Effector memory CD4-positive, alpha-beta T cell (primary cell): ENCODE measurements around the gene SLC9A8.

Experiments used
- DNase-seq, 3 donors: peaks; one replicate each; pipeline ENCODE4 v3.0.0-alpha.2; 2020
- H3K27ac ChIP-seq: 2 replicates; pipeline ENCODE4 v1.7.0; 2013; ENCODE audit warnings: mild to moderate bottlenecking, low read length, moderate library complexity; ENCODE audit not compliant: insufficient read depth, poor library complexity, severe bottlenecking
- H3K27me3 ChIP-seq: replicated peaks from 2 replicates; pipeline ENCODE4 v1.7.0; 2013; ENCODE audit warnings: mild to moderate bottlenecking, low read length; ENCODE audit not compliant: insufficient read depth, control insufficient read depth, poor library complexity, severe bottlenecking
- H3K36me3 ChIP-seq: 2 replicates; pipeline ENCODE4 v1.7.0; 2013; ENCODE audit warnings: mild to moderate bottlenecking, low read length, moderate library complexity; ENCODE audit not compliant: control insufficient read depth, insufficient read depth
- H3K4me1 ChIP-seq: 2 replicates; pipeline ENCODE4 v1.7.0; 2013; ENCODE audit warnings: low read length, mild to moderate bottlenecking; ENCODE audit not compliant: control insufficient read depth, insufficient read depth, poor library complexity, severe bottlenecking
- H3K4me3 ChIP-seq: 2 replicates; pipeline ENCODE4 v1.7.0; 2013; ENCODE audit warnings: low read length, low read depth, mild to moderate bottlenecking; ENCODE audit not compliant: insufficient read depth, poor library complexity, severe bottlenecking
- H3K9me3 ChIP-seq: 2 replicates; pipeline ENCODE4 v1.7.0; 2013; ENCODE audit warnings: mild to moderate bottlenecking, low read length, moderate library complexity; ENCODE audit not compliant: control insufficient read depth

SLC9A8 gene

GRCh38 chr20:49870261-49870660 is 57.6 kb downstream of the SLC9A8 start:
- no peak for DNase-seq
- Histone ChIP-seq H3K27ac (no peak overlapping the region), H3K4me1 (no peaks in the 10 kb centered on the region), H3K9me3 (no peaks in the 10 kb centered on the region), H3K4me3 (no peak overlapping the region), H3K36me3 (peaks cover 23% of the 10 kb centered on the region), H3K27me3 (no peaks in the 10 kb centered on the region)

DNA sequence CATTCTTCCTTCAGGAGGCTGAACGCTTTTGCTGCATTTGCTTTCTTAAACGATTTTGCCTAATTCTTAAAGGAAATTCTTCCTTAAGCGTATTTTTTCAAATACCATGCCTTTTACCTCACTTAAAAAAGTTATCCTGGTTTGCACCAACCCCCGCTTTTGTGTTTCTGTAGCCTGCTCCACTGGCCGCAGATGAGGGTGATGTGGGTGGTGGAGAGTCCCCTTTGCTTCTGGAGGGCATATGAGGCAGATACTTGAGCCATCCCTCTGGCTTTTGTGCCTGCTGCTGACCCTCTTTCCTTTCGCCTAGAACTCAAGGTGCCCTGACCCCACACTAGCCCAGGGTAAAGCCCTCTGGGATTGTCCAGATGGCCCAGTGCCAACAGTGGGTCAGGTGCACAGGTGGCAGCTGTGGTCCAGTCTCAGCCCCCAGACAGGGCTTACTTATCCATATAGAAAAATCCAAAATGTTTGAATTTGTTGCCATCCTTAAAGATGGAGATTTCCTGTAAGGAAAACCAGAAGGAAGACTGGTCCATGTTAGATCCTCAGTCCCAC is 58.8 kb downstream of the SLC9A8 start:
- Histone ChIP-seq H3K4me3 (no peak overlapping the region), H3K36me3 (peaks cover 25% of the 10 kb centered on the region), H3K27ac (no peak overlapping the region), H3K27me3 (no peaks in the 10 kb centered on the region), H3K4me1 (no peaks in the 10 kb centered on the region), H3K9me3 (no peaks in the 10 kb centered on the region)
- no peak for DNase-seq

GRCh38 chr20:49872056-49872455 is 59.4 kb downstream of the SLC9A8 start:
- H3K27ac ChIP-seq, result no peak overlapping the region
- no peaks in the 10 kb centered on the region for H3K4me1 ChIP-seq
- H3K36me3 ChIP-seq, result peaks cover 29% of the 10 kb centered on the region
- H3K9me3 ChIP-seq, result no peaks in the 10 kb centered on the region
- no peaks in the 10 kb centered on the region for H3K27me3 ChIP-seq
- H3K4me3 ChIP-seq, result no peak overlapping the region
- DNase-seq, result no peak

- DNase-seq, result no peak
- no peak overlapping the region for H3K27ac ChIP-seq
- H3K36me3 ChIP-seq, result peaks cover 37% of the 10 kb centered on the region
- no peaks in the 10 kb centered on the region for H3K9me3 ChIP-seq
- H3K4me3 ChIP-seq, result no peak overlapping the region
- H3K4me1 ChIP-seq, result no peaks in the 10 kb centered on the region
- no peaks in the 10 kb centered on the region for H3K27me3 ChIP-seq
Measured at GRCh38 chr20:49874696-49875095, 62.1 kb downstream of the SLC9A8 start.

DNA sequence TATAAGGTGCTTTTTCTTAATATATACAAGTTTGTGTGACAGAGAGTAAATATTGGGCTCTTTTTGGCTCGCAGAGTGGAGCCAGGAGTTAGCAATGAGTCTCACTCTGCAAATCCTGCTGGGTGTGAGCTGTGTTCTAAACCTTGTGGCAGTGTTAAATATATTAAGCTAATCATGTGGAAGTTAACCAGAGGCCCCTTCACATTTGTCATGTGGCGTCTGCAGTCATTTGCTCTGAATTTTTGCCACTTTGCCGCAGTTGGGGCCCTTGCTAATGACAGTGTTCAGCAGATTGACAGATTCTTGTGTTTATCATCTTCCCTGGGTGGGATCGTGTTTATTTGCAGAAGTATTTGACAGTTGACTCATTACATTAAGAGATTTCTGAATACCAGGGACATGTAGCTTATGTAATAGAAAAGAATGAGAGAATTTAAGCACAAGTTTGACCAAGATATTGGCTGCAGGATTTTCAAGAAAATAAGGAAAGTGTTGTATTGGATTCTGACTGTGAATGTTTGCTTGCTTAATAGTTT is 64.8 kb downstream of the SLC9A8 start:
- DNase-seq, result no peak
- Histone ChIP-seq H3K36me3 (peaks cover 49% of the 10 kb centered on the region), H3K27ac (no peak overlapping the region), H3K9me3 (no peaks in the 10 kb centered on the region), H3K4me1 (no peaks in the 10 kb centered on the region), H3K4me3 (no peak overlapping the region), H3K27me3 (no peaks in the 10 kb centered on the region)

GRCh38 chr20:49878977-49879376 is 66.3 kb downstream of the SLC9A8 start:
- H3K36me3 ChIP-seq, result peaks cover 60% of the 10 kb centered on the region

DNA sequence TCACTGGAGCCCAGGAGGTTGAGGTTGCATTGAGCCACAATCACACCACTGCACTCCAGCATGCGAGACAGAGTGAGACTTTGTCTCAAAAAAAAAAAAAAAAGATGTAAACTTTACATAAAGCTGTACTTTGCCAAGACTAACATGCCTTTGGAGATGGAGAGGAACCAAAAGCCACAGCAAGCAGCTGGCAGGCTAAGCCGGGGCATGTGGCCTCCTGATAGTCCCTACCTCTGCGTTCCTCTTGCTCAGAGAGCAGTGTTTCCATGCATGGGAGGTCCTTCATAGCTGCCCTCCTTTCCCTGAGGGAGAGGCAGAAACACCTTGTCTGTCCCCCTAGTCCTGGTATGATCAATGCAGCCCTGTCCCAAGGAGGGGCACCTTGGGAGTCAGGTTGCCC is 67.5 kb downstream of the SLC9A8 start:
- Histone ChIP-seq H3K9me3 (no peaks in the 10 kb centered on the region), H3K4me1 (no peaks in the 10 kb centered on the region), H3K27ac (no peak overlapping the region), H3K36me3 (peaks cover 62% of the 10 kb centered on the region), H3K27me3 (no peaks in the 10 kb centered on the region), H3K4me3 (no peak overlapping the region)
- DNase-seq, result no peak

More at GRCh38 chr20:49878977-49879376, 66.3 kb downstream of the SLC9A8 start:
- H3K27ac ChIP-seq, result no peak overlapping the region
- no peaks in the 10 kb centered on the region for H3K27me3 ChIP-seq
- no peak overlapping the region for H3K4me3 ChIP-seq
- H3K9me3 ChIP-seq, result no peaks in the 10 kb centered on the region
- no peaks in the 10 kb centered on the region for H3K4me1 ChIP-seq
- DNase-seq, result no peak

GRCh38 chr20:49880724-49881445 is 68.3 kb downstream of the SLC9A8 start:
- DNase-seq, result no peak
- Histone ChIP-seq H3K36me3 (peaks cover 63% of the 10 kb centered on the region), H3K27ac (no peak overlapping the region), H3K4me1 (no peaks in the 10 kb centered on the region), H3K4me3 (no peak overlapping the region), H3K27me3 (no peaks in the 10 kb centered on the region), H3K9me3 (no peaks in the 10 kb centered on the region)

DNA sequence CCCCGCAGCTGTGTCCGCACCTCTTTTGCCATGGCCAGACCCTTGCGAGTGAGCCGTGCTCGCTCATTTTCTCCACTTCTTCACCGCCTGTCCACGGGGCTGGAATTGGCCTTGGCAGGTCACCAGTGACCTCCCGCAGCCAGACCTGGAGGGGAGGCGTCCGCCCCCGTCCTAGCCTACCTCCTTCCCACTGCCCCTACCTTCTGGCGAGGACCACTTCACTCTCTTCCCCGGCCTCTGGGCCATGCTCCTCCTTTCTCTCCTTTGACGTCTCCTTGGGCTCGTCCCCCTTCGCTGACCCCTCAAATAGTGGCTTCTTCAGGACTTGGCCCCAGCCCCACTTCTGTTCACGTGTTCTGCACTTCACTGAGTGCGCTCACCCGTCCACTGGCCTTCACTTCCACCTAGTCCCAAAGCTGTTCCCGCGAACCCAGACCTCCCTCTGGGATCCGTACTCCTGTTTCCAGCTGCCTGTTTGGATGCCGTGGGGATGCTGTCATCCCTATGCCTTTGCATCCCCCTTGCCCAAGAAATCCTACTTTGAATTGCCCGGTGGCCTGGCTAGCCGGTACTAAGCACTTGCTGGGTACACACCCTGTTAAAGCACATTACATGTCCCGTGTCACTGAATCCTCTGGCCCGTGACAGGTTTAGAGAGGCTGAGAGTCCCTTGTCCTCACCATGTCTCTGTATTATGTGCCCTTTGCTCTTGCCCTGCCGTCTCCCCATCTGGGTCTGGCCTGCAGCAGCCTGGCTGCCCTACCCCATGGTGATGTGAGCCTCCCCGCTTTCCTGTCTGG is 69.7 kb downstream of the SLC9A8 start:
- no peak for DNase-seq
- Histone ChIP-seq H3K27me3 (no peaks in the 10 kb centered on the region), H3K4me3 (no peak overlapping the region), H3K4me1 (no peaks in the 10 kb centered on the region), H3K27ac (no peak overlapping the region), H3K9me3 (no peaks in the 10 kb centered on the region), H3K36me3 (peaks cover 66% of the 10 kb centered on the region)
